Epithelial cell of umbilical artery (primary cell): ENCODE measurements around the gene SERF2. TPM values are rescaled to one million over a fixed set of nuclear protein-coding genes. Genes with fewer than 3 reads are reported as not detected.

ENCODE experiments used
- total RNA-seq: library from RNA; depleted of rRNA; stranded (reverse); fragments of >200 nt; gene quantifications from 2 replicates; pipeline ENCODE4 v1.2.3, GENCODE V29; 2014

Gene SERF2
- 352 and 745 TPM in 2 replicates for total RNA-seq

DNA sequence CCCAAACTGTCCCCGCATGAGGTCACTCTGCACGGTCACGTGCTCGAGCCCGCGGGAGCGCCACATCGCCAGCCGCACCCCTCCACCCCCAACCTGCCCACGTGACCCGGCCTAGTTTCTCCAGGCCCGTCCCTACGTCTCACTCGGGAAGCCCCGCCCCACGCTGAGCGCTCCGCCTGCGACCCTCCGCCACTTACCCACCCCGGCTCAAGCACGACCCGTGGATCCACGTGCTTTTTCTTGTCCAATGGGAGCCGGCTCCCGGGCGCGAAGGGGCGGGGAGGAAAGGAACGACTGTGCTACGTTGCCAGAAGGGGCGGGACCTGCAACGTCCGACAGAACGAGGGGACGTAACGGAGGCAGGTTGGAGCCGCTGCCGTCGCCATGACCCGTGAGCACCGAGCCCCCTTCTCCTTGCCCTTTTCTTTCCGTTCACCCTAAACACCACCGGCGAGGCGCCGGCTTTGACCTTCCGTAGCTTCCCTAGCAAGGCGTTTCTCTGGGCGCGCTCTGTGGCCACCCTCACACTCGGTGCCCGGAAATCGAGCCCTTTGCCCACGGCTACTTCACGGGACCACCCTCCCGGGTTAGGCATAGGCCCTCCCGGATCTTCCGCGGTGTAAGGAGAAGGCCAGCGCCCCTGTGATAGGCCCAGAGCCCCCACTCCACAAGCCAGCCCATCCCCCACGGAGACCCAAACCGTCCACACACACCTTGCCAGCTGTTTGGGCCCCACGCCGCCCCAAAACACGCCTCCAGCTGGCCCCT is at the start of gene SERF2:
Gene SERF2 (plus strand): TSS at position 328 of the 768 bp plus-strand sequence. CDS start 57 bp downstream, at position 385.

DNA sequence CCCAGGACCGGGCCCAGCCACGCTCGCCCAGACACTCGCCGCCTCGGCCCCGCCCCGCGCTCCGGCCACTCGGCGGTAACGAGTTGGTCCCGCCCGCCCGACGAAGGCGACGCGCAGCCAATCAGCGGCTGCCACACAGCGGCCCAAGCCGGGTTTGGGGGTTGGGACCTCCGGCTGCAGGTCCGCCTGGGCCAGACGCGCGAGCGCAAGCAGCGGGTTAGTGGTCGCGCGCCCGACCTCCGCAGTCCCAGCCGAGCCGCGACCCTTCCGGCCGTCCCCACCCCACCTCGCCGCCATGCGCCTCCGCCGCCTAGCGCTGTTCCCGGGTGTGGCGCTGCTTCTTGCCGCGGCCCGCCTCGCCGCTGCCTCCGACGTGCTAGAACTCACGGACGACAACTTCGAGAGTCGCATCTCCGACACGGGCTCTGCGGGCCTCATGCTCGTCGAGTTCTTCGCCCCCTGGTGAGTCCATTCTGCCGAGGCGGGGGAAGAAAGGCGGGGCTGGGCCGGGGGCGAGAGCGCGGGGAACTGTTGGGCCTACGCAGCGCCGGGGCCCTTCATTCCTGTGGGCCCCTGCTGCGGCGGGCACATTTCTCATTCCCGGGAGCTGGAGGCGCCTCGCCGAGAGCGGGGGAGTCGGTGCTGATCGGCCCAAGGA is 45.7 kb upstream of the SERF2 start, which contains the start of gene PDIA3:
Gene PDIA3 (plus strand): TSS at position 194 of the 658 bp plus-strand sequence. CDS start 102 bp downstream, at position 296.

DNA sequence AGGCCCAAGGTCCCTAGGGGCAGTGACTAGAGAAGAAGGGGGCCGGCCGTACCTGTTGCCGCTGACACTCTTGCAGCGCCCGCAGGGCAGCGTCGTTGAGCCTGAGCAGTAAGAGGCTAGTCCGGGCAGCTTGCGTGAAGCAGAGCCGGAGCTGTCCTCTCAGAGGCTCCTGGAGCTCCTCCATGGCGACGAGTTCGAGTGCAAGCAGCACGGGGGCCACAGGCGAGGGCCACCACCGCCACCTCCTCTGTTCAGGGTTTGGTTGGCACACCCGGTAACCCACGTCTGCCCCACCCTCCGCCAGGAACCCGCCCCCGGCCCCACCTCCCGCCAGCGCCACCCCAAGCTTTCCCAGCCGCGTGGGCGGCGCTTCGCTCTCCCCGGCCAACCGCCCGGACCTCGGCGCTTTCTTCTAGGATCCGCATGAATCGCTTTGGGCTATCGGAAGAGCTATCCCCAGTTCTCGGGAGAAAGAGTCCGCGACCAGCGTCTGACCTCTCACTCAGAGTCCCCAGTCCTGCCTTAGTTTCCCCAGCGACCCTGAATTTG is 15.3 kb upstream of the SERF2 start, which contains the start of gene ELL3:
Gene ELL3 (minus strand): TSS at position 249 of the 549 bp plus-strand sequence. CDS start 65 bp downstream, at position 184.

DNA sequence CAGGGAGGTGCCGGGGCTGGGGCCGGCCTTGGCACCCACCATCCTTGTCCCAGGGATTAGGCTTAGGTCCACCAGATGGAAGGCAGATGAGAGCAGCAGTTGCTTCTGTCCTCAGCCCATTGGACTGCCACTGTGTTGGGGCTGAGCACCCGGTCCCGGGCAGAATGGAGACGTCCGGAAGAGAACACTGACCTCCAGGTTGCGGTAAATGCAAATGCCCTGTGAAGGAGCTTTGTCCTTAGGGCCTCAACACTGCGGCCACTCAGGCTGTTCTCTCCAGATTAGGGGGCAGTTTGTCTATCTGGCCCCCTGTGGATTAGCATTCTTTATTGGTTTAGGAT is 7.8 kb downstream of the SERF2 start, which contains the start of gene SERINC4:
Gene SERINC4 (minus strand): TSS at position 276 of the 341 bp plus-strand sequence. CDS start 234 bp downstream, at position 42.

DNA sequence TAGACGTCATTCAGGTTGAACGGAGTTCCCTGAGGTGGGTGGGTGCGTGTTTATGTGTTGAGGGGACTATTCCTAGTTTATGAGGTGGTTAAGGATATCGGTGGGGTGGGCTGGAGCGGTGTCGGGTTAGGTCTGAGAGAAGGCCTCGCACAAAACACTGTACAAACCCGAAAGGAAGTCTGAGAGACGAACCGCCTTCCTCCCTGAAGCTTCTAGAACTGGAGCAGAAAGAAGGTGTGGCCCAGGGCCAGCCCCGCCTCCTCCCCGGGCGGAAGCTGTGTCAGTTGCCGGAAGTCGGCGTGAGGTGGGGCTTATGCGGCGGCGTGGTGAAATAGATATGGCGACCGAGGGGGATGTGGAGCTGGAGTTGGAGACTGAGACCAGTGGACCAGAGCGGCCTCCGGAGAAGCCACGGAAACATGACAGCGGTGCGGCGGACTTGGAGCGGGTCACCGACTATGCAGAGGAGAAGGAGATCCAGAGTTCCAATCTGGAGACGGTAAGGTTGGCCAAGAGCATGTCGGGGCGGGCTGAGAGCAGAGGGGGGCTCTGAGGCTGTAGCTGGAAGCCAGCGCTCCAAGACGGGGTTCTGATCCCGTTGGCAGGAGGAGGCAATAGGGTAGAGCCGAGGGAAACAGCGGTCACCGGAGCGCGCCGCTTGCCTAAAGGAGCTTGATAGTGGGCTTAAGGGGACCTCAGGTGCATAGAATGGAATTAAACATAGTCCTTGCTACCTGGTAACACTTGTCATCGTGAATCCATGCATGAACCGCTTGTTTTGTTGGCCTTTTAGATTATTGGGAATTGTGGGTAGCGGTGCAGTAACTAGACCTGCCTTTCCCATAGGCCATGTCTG is 8.4 kb downstream of the SERF2 start, which contains the start of gene HYPK:
Gene HYPK (plus strand): TSS at position 314 of the 856 bp plus-strand sequence. CDS start 24 bp downstream, at position 338.

DNA sequence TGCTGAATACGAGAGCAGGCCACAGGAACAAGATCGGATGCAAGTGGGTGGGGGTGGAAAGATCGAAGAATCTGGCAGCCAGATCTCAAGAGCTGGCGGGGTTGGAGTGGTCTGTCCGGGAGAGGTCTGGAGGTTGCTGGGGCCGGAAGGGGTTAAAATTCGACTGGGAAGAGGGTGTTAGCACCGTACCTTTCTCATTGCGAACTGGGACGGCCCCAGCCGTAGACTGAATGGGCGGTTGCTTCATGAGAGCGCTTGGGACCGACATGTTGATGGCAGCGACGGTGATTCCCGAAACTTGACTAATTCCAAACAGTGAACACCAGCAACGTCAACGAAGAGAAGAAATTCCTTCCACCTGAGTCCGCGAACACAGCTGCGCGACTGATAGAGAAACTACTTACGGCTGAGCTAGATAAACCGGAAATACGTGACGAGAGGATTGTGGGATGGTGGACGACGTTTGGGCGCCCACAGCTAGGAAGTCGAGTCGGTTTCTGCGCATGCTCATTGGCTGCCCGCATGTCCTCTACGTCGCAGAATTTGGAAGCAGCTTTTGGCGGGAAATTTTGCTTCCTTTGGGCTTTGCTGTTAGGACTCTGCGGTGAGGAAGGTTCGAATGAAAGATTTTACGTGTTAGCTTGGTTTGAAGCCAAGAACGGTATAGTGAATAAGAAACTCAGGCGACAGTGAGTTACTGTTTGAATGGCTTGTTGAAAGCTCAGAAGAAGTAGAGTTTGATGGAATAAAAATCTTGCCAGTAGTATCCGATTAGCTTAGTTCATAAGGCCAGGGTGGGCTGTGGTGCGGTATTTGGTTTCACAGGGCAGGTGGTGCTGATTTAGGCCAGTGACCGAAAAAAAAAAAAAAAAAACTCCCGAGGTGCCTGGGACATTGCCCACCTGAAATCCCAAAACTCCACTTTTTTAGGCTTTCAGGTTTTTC is 32.5 kb downstream of the SERF2 start, which contains the start of gene MFAP1:
Gene MFAP1 (minus strand): TSS at position 389 of the 945 bp plus-strand sequence. CDS start 121 bp downstream, at position 268.

DNA sequence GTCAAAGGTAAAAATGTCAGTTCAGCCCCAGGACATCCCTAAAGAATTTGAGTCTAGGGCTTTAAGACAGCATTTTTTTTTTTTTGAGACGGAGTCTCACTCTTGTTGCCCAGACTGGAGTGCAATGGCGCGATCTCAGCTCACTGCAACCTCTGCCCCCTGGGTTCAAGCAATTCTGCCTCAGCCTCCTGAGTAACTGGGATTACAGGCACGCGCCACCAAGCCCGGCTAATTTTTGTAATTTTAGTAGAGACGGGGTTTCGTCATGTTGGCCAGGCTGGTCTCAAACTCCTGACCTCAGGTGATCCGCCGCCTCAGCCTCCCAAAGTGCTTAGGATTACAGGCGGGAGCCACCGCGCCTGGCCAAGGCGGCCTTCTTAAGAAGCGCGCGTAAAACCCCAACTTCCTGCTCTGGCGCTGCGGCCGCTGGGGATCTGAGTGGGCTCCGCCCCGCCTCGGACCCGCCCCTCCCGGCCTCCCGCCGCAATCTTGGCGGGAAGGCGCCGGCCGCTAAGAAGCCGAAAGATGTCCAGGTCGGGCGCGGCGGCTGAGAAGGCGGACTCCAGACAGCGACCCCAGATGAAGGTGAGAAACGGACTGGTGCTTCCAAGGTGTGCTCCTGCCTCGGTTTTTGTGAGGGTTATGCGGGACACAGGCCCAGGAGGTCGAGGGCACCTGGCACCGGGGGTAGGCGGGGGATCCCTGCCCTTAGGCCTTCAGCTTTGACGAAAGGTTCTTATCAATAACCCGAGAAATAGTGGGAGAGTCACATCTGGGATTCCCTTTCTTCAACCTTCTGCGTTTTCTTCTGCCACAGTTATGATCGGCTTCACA is 34.6 kb downstream of the SERF2 start, which contains the start of gene WDR76:
Gene WDR76 (plus strand): TSS at position 495 of the 834 bp plus-strand sequence. CDS start 31 bp downstream, at position 526.

Other genes with a start within 250 kb of the SERF2 start
- gene PPIP5K1, start 202.1 kb upstream of the SERF2 start, total RNA-seq: 6.8 and 23.4 TPM in 2 replicates
- gene CKMT1B, start 198.3 kb upstream of the SERF2 start, total RNA-seq: not detected in 2 replicates
- gene STRC, start 173.5 kb upstream of the SERF2 start, total RNA-seq: 0.46 TPM in 1 of 2 replicates, not detected in the other
- gene CATSPER2, start 143.5 kb upstream of the SERF2 start, total RNA-seq: 0.76 and 1.6 TPM in 2 replicates
- not detected in 2 replicates for gene CKMT1A, start 98.5 kb upstream of the SERF2 start, total RNA-seq
- 179 and 183 TPM in 2 replicates for gene PDIA3, start 45.9 kb upstream of the SERF2 start, total RNA-seq
- 1.1 and 4.5 TPM in 2 replicates for gene ELL3, start 15.4 kb upstream of the SERF2 start, total RNA-seq
- not detected in 2 replicates for gene SERINC4, start 7.9 kb downstream of the SERF2 start, total RNA-seq
- 2.9 and 23.7 TPM in 2 replicates for gene HYPK, start 8.3 kb downstream of the SERF2 start, total RNA-seq
- 26.6 and 40.0 TPM in 2 replicates for gene MFAP1, start 32.4 kb downstream of the SERF2 start, total RNA-seq
- 15.6 and 23.7 TPM in 2 replicates for gene WDR76, start 34.7 kb downstream of the SERF2 start, total RNA-seq